Keratinocyte (primary cell): ENCODE measurements around the gene PDE4C. TPM values are rescaled to one million over a fixed set of nuclear protein-coding genes. Genes with fewer than 3 reads are reported as not detected.

Source experiments
- DNase-seq: peaks from one replicate; pipeline ENCODE4 v3.0.0-alpha.2; 2011; ENCODE audit warnings: low read depth, missing footprints, low spot score
- FAIRE-seq: peaks from 2 replicates; lab custom pipeline; 2011; peaks lifted over from hg19 to GRCh38; lab: Jason Lieb, UNC
- H2AFZ ChIP-seq: 2 replicates; pipeline ENCODE4 v1.6.0; 2012; ENCODE audit warnings: low read length, control low read depth, inconsistent platforms; ENCODE audit not compliant: control insufficient read depth
- H3K27ac ChIP-seq: 2 replicates; pipeline ENCODE4 v1.5.1; 2011; ENCODE audit warnings: low read length; ENCODE audit not compliant: control insufficient read depth, insufficient read depth
- H3K27me3 ChIP-seq: 3 replicates; pipeline ENCODE4 v1.6.0; 2011; ENCODE audit warnings: low read length; ENCODE audit not compliant: control insufficient read depth, insufficient read depth; ENCODE audit errors: extremely low read depth
- H3K36me3 ChIP-seq, 2 experiments: 2 replicates in 1 of 2; 3 replicates in 1 of 2; pipeline ENCODE4 v1.5.1; 2011; ENCODE audit warnings: low read length in 2 of 2, mild to moderate bottlenecking in 1 of 2; ENCODE audit not compliant: control insufficient read depth in 2 of 2, insufficient read depth in 2 of 2; ENCODE audit errors: extremely low read depth in 1 of 2
- H3K4me1 ChIP-seq: 3 replicates; pipeline ENCODE4 v1.5.1; 2011; ENCODE audit warnings: low read length; ENCODE audit not compliant: control insufficient read depth, insufficient read depth; ENCODE audit errors: extremely low read depth
- H3K4me2 ChIP-seq: 3 replicates; pipeline ENCODE4 v1.6.0; 2011; ENCODE audit warnings: low read depth, low read length; ENCODE audit not compliant: control insufficient read depth, insufficient read depth; ENCODE audit errors: extremely low read depth
- H3K4me3 ChIP-seq, 3 experiments: fragments of 200-600 bp in 1 of 3; sonication (generic) in 1 of 3; 2 replicates in 2 of 3; 3 replicates in 1 of 3; pipeline ENCODE4 v1.5.1; 2011 to 2016; ENCODE audit warnings: low read length in 3 of 3, mild to moderate bottlenecking in 3 of 3, control low read depth in 2 of 3, inconsistent platforms in 1 of 3, low read depth in 1 of 3, mixed read lengths in 1 of 3, mixed run types in 1 of 3, moderate library complexity in 1 of 3; ENCODE audit not compliant: control insufficient read depth in 2 of 3, insufficient read depth in 2 of 3; ENCODE audit errors: extremely low read depth in 1 of 3
- H3K79me2 ChIP-seq: 2 replicates; pipeline ENCODE4 v1.6.0; 2012; ENCODE audit warnings: low read length; ENCODE audit not compliant: control insufficient read depth, insufficient read depth
- H3K9ac ChIP-seq: 3 replicates; pipeline ENCODE4 v1.6.0; 2011; ENCODE audit warnings: low read length; ENCODE audit not compliant: control insufficient read depth, insufficient read depth; ENCODE audit errors: extremely low read depth
- H3K9me1 ChIP-seq: 3 replicates; pipeline ENCODE4 v1.6.0; 2011; ENCODE audit warnings: low read length; ENCODE audit not compliant: control insufficient read depth, insufficient read depth; ENCODE audit errors: extremely low read depth
- H3K9me3 ChIP-seq: 2 replicates; pipeline ENCODE4 v1.5.1; 2012; ENCODE audit warnings: low read depth, low read length; ENCODE audit not compliant: control insufficient read depth
- H4K20me1 ChIP-seq: 3 replicates; pipeline ENCODE4 v1.6.0; 2011; ENCODE audit warnings: low read length; ENCODE audit not compliant: control insufficient read depth, insufficient read depth; ENCODE audit errors: extremely low read depth
- EZH2 ChIP-seq: IDR thresholded peaks from one replicate; pipeline ENCODE4 v1.6.1; 2012; ENCODE audit warnings: inconsistent platforms, mild to moderate bottlenecking, low read length, moderate library complexity
- dilution Hi-C: fragments of 300-500 bp; cut with MboI; formaldehyde crosslinking; loops from one replicate; pipeline ENCODE4 v1.7.0; 2020; ENCODE audit warnings: low sequenced_read_pairs; ENCODE audit not compliant: extremely low pct_ligation_motif_present
- polyA plus RNA-seq, 5 experiments: library from polyadenylated mRNA; depleted of rRNA in 3 of 5; stranded (reverse) in 3 of 5; stranded (forward) in 1 of 5; unstranded in 1 of 5; fragments of >200 nt; gene quantifications; 1 replicate in 1 of 5; 2 replicates in 3 of 5; 3 replicates in 1 of 5; pipeline versions ENCODE4 v1.2.1 to v1.2.3, GENCODE V29; 2011 to 2012; ENCODE audit warnings: missing spikeins in 2 of 5, low read depth in 1 of 5, low replicate concordance in 1 of 5
- TF ChIP-seq, protein P1 (sequence below), 3 experiments: IDR thresholded peaks in 1 of 3; conservative IDR thresholded peaks in 1 of 3; optimal IDR thresholded peaks in 1 of 3; 2 replicates in 2 of 3; 3 replicates in 1 of 3; pipeline versions ENCODE3 to v1.5.1; 2011; ENCODE audit warnings: low read length in 3 of 3, mild to moderate bottlenecking in 3 of 3, moderate library complexity in 2 of 3, control low read depth in 1 of 3, inconsistent platforms in 1 of 3; ENCODE audit not compliant: insufficient read depth in 2 of 3; ENCODE audit errors: extremely low read depth in 1 of 3

The PDE4C gene
- polyA plus RNA-seq, 1 donor (not counting 4 experiments of a cell fraction or from before 2014, with no cell fraction given), result not detected

DNA sequence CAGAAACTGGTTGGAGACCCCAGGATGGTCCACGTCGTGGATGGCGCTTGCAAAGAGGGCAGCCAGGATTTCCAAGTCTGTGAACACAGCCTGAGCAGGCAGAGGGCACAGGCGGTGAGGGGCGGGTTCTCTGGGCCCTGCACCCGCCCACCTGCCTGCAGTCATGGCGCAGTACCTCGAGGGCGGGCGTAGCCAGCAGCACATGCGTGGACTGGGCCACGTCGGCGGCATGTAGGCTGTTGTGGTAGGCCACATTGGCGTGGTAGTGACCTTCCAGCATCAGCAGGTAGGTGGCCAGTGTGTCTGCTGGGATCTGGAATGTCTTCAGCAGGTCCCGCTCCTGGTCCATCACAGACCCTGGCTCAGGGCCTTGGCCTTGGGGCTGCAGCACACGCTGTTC lies 8.1 kb downstream of the PDE4C start:
- no peak for DNase-seq
- dilution Hi-C loops, result no loop called here
- H3K36me3 ChIP-seq, result no peaks in the 10 kb centered on the region
- H3K27me3 ChIP-seq, result peaks cover 9% of the 10 kb centered on the region
- H4K20me1 ChIP-seq, result no peaks in the 10 kb centered on the region
- no peak overlapping the region for H3K9ac ChIP-seq
- no peaks in the 10 kb centered on the region for H3K9me3 ChIP-seq
- H3K4me3 ChIP-seq, result no peak overlapping the region
- TF ChIP-seq, protein P1, sequence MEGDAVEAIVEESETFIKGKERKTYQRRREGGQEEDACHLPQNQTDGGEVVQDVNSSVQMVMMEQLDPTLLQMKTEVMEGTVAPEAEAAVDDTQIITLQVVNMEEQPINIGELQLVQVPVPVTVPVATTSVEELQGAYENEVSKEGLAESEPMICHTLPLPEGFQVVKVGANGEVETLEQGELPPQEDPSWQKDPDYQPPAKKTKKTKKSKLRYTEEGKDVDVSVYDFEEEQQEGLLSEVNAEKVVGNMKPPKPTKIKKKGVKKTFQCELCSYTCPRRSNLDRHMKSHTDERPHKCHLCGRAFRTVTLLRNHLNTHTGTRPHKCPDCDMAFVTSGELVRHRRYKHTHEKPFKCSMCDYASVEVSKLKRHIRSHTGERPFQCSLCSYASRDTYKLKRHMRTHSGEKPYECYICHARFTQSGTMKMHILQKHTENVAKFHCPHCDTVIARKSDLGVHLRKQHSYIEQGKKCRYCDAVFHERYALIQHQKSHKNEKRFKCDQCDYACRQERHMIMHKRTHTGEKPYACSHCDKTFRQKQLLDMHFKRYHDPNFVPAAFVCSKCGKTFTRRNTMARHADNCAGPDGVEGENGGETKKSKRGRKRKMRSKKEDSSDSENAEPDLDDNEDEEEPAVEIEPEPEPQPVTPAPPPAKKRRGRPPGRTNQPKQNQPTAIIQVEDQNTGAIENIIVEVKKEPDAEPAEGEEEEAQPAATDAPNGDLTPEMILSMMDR (optimal IDR thresholded peaks at IDR 0.05 in 1 of 3, IDR thresholded peaks at IDR 0.05 in 1 of 3, conservative IDR thresholded peaks at IDR 0.05 in 1 of 3; ENCODE audit: extremely low read depth in 1 of 3, insufficient read depth in 2 of 3, low read length in 3 of 3), result no peak
- no peak for TF ChIP-seq EZH2
- no peak overlapping the region for H2AFZ ChIP-seq
- H3K79me2 ChIP-seq, result no peaks in the 10 kb centered on the region
- no peaks in the 10 kb centered on the region for H3K9me1 ChIP-seq
- FAIRE-seq, result no peak
- H3K4me2 ChIP-seq, result no peak overlapping the region
- H3K4me1 ChIP-seq, result peaks cover 4% of the 10 kb centered on the region
- no peak overlapping the region for H3K27ac ChIP-seq

DNA sequence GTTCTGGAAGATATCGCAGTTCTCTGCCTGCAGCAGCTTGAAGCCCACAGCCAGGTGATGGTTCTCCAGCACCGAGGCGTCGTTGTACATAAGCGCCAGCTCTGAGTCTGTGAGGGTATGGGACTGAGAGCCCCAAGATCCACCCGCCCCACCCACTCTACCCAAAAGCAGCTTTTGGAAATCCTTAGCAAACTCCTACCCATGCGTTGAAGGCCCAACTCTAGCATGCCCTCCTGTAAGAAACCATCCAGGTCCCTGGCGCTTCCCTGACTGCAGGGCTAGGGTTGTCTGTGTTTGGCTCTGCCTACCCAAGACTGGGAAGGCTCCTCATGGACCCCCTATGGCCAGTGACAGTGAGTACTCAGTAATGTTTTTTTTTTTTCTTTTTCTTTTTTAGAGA lies 9.4 kb downstream of the PDE4C start:
- no peak for FAIRE-seq
- DNase-seq, result no peak
- H3K9me1 ChIP-seq, result no peaks in the 10 kb centered on the region
- H3K4me3 ChIP-seq, result no peak overlapping the region
- no peak overlapping the region for H3K27ac ChIP-seq
- H3K4me1 ChIP-seq, result peaks cover 4% of the 10 kb centered on the region
- H3K9me3 ChIP-seq, result no peaks in the 10 kb centered on the region
- dilution Hi-C loops, result no loop called here
- H3K27me3 ChIP-seq, result peaks cover 9% of the 10 kb centered on the region
- TF ChIP-seq, protein P1 (optimal IDR thresholded peaks at IDR 0.05 in 1 of 3, IDR thresholded peaks at IDR 0.05 in 1 of 3, conservative IDR thresholded peaks at IDR 0.05 in 1 of 3; ENCODE audit: extremely low read depth in 1 of 3, insufficient read depth in 2 of 3, low read length in 3 of 3), result no peak
- no peak for TF ChIP-seq EZH2
- no peak overlapping the region for H3K4me2 ChIP-seq
- no peak overlapping the region for H3K9ac ChIP-seq
- H3K79me2 ChIP-seq, result no peaks in the 10 kb centered on the region
- no peak overlapping the region for H2AFZ ChIP-seq
- no peaks in the 10 kb centered on the region for H3K36me3 ChIP-seq
- H4K20me1 ChIP-seq, result no peaks in the 10 kb centered on the region
